Measurements from ENCODE around the gene DNMT3A.

Gene DNMT3A

GRCh38 chr2:25304826-25305596, 36.7 kb downstream of the DNMT3A start:
- no peak for DNase-seq (ENCODE audit: low spot score)

GRCh38 chr2:25304321-25304720, 37.4 kb downstream of the DNMT3A start:
- no peak for DNase-seq (ENCODE audit: low spot score)

GRCh38 chr2:25303633-25304236, 38.0 kb downstream of the DNMT3A start:
- DNase-seq (ENCODE audit: low spot score): no peak

- no peak for DNase-seq (ENCODE audit: low spot score)
These were observed 38.9 kb downstream of the DNMT3A start for GRCh38 chr2:25302758-25303375.

GRCh38 chr2:25301453-25302352, 40.0 kb downstream of the DNMT3A start:
- DNase-seq (ENCODE audit: low spot score): peak; percentile 88

- no peak for DNase-seq (ENCODE audit: low spot score)
These were observed 41.7 kb downstream of the DNMT3A start for GRCh38 chr2:25300001-25300400.

- no peak for DNase-seq (ENCODE audit: low spot score)
These were observed 42.8 kb downstream of the DNMT3A start for GRCh38 chr2:25298776-25299431.

- DNase-seq (ENCODE audit: low spot score): no peak
These were observed 44.0 kb downstream of the DNMT3A start for GRCh38 chr2:25297738-25298137.

GRCh38 chr2:25295621-25296020, 46.1 kb downstream of the DNMT3A start:
- no peak for DNase-seq (ENCODE audit: low spot score)

GRCh38 chr2:25294573-25295462, 46.9 kb downstream of the DNMT3A start:
- DNase-seq (ENCODE audit: low spot score): peak; percentile 58

- DNase-seq (ENCODE audit: low spot score): no peak
These were observed 47.7 kb downstream of the DNMT3A start for GRCh38 chr2:25293958-25294562.

- DNase-seq (ENCODE audit: low spot score): no peak
These were observed 48.6 kb downstream of the DNMT3A start for GRCh38 chr2:25293145-25293544.

- DNase-seq (ENCODE audit: low spot score): no peak
These were observed 49.3 kb downstream of the DNMT3A start for GRCh38 chr2:25292408-25292807.

- DNase-seq (ENCODE audit: low spot score): no peak
These were observed 50.8 kb downstream of the DNMT3A start for GRCh38 chr2:25290811-25291495.

- no peak for DNase-seq (ENCODE audit: low spot score)
These were observed 54.8 kb downstream of the DNMT3A start for GRCh38 chr2:25286723-25287483.

- DNase-seq (ENCODE audit: low spot score): no peak
These were observed 55.7 kb downstream of the DNMT3A start for GRCh38 chr2:25286025-25286400.

GRCh38 chr2:25285265-25286024, 56.3 kb downstream of the DNMT3A start:
- DNase-seq (ENCODE audit: low spot score): no peak

GRCh38 chr2:25284756-25285155, 57.0 kb downstream of the DNMT3A start:
- DNase-seq (ENCODE audit: low spot score): no peak

Measured in AG08395 (cell line).